K562 treated with DMSO at 1 percent for 24 hours (cell line): Measurements from ENCODE around the gene TCHP. TPM values are rescaled to one million over a fixed set of nuclear protein-coding genes. Genes with fewer than 3 reads are reported as not detected.

Experiments used
- total RNA-seq: library from RNA; unstranded; fragments of 300-600 nt; gene quantifications from 2 replicates; pipeline ENCODE4 v1.2.3, GENCODE V29; 2022; ENCODE audit warnings: low read depth; ENCODE audit not compliant: insufficient read depth

The TCHP gene, protein sequence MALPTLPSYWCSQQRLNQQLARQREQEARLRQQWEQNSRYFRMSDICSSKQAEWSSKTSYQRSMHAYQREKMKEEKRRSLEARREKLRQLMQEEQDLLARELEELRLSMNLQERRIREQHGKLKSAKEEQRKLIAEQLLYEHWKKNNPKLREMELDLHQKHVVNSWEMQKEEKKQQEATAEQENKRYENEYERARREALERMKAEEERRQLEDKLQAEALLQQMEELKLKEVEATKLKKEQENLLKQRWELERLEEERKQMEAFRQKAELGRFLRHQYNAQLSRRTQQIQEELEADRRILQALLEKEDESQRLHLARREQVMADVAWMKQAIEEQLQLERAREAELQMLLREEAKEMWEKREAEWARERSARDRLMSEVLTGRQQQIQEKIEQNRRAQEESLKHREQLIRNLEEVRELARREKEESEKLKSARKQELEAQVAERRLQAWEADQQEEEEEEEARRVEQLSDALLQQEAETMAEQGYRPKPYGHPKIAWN
- 25.8 and 26.4 TPM in 2 replicates for total RNA-seq

DNA sequence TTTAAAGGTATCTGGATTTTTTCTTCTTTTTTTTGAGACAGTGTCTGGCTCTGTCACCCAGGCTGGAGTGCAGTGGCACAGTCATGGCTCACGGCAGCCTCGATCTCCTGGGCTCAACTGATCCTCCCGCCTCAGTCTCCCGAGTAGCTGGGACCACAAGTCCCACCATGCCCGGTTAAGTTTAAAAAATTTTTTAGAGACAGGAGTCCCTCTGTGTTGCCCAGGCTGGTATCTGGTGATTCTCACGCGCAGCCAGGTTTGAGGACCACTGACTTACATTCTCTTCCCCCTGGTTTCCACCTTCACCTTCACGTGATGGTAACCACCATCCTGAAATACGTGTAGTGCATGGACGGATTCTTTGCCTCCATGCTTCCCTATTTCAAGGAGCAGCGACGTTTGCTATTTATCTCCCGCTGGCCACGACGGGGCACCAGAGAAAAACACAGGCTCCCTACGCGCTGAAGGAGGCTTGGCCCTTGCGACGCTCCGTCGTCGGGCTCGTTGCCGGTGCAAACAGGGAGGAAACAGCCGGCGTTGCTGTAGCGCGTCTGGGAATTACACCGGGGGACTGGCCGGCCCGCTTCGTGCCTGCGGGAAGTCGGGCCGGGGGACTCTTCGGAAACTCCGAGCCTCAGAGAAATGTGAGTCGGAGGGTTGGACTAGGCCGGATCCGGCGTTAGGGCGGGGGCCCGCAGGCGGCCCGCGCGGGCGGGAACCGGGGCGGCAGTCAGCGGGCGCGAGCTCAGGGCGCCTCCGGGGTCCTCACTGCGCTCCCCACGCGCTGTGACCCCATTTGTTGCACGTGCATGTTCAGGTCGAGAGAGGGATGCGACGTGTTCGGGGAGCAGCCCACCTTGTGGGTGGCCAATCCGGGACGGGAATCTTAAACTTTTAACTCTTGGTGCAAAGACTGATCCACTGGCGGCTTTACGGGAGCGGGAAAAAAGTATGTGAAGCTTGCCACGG lies at the start of gene TCHP:
TCHP (plus strand) TSS at position 492 of the 969 bp plus-strand sequence. CDS start 2,753 bp downstream, outside the sequence.

DNA sequence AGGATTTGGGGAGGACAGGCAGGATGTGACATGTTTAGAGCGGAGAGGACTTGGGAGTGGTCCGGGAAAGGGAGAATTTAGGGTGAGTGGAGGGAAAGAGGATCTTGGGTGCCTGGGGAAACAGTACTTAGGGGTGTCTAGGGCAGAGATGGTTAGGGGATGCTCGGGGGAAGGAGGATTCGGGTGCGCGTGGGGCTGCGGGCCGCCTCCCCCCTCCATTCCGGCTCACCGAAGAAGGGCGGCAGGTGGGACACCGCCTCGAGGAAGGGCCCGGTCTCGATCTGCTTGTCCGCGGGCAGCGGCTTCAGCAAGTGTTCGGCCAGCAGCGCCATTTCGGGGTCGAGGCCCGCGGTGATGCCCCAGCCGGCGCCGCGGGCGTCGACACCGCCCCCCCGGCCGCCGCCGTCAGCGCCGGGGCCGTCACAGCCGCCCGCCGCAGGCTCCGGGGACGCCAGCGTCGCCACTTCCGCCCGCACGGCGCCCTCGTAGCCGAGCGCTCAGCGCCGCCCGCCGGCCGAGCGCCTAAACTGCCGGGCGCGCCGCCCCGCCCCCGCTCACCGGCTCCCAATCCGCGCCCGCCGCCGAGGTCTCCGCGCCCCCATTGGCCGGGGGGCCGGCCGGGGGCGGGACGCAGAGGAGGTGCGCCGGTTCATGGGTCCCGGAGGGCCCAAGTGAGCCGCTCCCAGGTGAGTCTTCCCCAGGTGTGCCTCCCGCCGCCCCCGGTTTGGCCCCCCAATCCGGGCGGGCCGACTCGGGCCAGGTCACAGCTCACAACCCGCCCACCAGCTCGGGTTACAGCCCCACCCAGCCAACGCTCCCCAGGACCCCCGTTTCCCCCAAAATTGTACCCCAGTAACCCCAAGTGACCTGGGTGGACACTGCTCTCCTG lies 19.8 kb upstream of the TCHP start, which contains the start of gene GLTP:
GLTP (minus strand) TSS at position 499 of the 889 bp plus-strand sequence; CDS start at position 332, 167 bp downstream.

Other genes with a start within 250 kb of the TCHP start
- 4.7 and 5.5 TPM in 2 replicates for gene FAM222A, start 186.4 kb upstream of the TCHP start, total RNA-seq
- not detected in 2 replicates for gene TRPV4, start 66.9 kb upstream of the TCHP start, total RNA-seq
- gene GLTP, start 19.7 kb upstream of the TCHP start, total RNA-seq = 8.3 and 9.4 TPM in 2 replicates
- gene GIT2, start 96.1 kb downstream of the TCHP start, total RNA-seq = 17.8 and 21.2 TPM in 2 replicates
- 63.4 and 76.2 TPM in 2 replicates for gene ANKRD13A, start 99.2 kb downstream of the TCHP start, total RNA-seq
- 17.6 and 20.5 TPM in 2 replicates for gene C12orf76, start 148.2 kb downstream of the TCHP start, total RNA-seq
- gene IFT81, start 224.1 kb downstream of the TCHP start, total RNA-seq = 4.5 and 5.2 TPM in 2 replicates